SIG-M5 treated with dmso at 0.1 percent for 504 hours (cell line): ENCODE measurements around the gene IVL.

Experiments used
- DNase-seq: peaks from one replicate; lab custom pipeline; 2025; ENCODE audit not compliant: unreplicated experiment; lab: John Stamatoyannopoulos, UW

IVL gene

GRCh38 chr1:152946651-152947256, 38.4 kb downstream of the IVL start, which contains the start of gene SPRR5:
Gene SPRR5, plus strand, starts transcription at chr1:152947206. Its CDS starts 1,349 bp downstream, at chr1:152948555.
- no peak for DNase-seq

- no peak for DNase-seq
These were observed 43.4 kb downstream of the IVL start for GRCh38 chr1:152951711-152952110.

GRCh38 chr1:152953761-152954160, 45.4 kb downstream of the IVL start:
- DNase-seq = no peak

GRCh38 chr1:152954436-152954835, 46.1 kb downstream of the IVL start:
- DNase-seq = no peak

GRCh38 chr1:152957561-152957960, 49.2 kb downstream of the IVL start:
- no peak for DNase-seq

- no peak for DNase-seq
These were observed 50.9 kb downstream of the IVL start for GRCh38 chr1:152959273-152959672.

GRCh38 chr1:152959801-152960451, 51.6 kb downstream of the IVL start:
- DNase-seq = no peak

GRCh38 chr1:152960452-152961044, 52.2 kb downstream of the IVL start:
- DNase-seq = no peak
